ENCODE data around the gene PLPPR1. TPM values are rescaled to one million over a fixed set of nuclear protein-coding genes. Genes with fewer than 3 reads are reported as not detected.

PLPPR1 gene
- total RNA-seq, 1 donor from 2014 or later: 3.2 TPM

GRCh38 chr9:101312661-101313060 is 284.1 kb downstream of the PLPPR1 start:
- no peaks in the 10 kb centered on the region for H3K27me3 ChIP-seq
- no peaks in the 10 kb centered on the region for H3K36me3 ChIP-seq
- Mint-ChIP-seq H3K27me3 (ENCODE audit: insufficient read depth, low read depth) (no peaks in the 10 kb centered on the region), H3K27ac (no peak overlapping the region), H3K4me3 (no peak overlapping the region), H3K36me3 (no peaks in the 10 kb centered on the region), H3K9me3 (no peaks in the 10 kb centered on the region), H3K4me1 (no peaks in the 10 kb centered on the region)
- no peak overlapping the region for H3K4me3 ChIP-seq
- no peak overlapping the region for H3K27ac ChIP-seq
- H3K9ac ChIP-seq: no peak overlapping the region
- no peak overlapping the region for H2AFZ ChIP-seq (replicated peaks)
- no peaks in the 10 kb centered on the region for H3K79me2 ChIP-seq (ENCODE audit: low read depth)
- H3K9me3 ChIP-seq (ENCODE audit: low read depth): no peaks in the 10 kb centered on the region
- H3K4me2 ChIP-seq: no peak overlapping the region
- no peaks in the 10 kb centered on the region for H3F3A ChIP-seq (ENCODE audit: low read depth)
- no peak for TF ChIP-seq EZH2 (IDR thresholded peaks at IDR 0.05)
- TF ChIP-seq EZH2phosphoT487 (IDR thresholded peaks at IDR 0.05): no peak
- TF ChIP-seq, protein P1, sequence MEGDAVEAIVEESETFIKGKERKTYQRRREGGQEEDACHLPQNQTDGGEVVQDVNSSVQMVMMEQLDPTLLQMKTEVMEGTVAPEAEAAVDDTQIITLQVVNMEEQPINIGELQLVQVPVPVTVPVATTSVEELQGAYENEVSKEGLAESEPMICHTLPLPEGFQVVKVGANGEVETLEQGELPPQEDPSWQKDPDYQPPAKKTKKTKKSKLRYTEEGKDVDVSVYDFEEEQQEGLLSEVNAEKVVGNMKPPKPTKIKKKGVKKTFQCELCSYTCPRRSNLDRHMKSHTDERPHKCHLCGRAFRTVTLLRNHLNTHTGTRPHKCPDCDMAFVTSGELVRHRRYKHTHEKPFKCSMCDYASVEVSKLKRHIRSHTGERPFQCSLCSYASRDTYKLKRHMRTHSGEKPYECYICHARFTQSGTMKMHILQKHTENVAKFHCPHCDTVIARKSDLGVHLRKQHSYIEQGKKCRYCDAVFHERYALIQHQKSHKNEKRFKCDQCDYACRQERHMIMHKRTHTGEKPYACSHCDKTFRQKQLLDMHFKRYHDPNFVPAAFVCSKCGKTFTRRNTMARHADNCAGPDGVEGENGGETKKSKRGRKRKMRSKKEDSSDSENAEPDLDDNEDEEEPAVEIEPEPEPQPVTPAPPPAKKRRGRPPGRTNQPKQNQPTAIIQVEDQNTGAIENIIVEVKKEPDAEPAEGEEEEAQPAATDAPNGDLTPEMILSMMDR (IDR thresholded peaks at IDR 0.05): no peak
- H3K4me1 ChIP-seq: no peaks in the 10 kb centered on the region
- no peaks in the 10 kb centered on the region for H4K20me1 ChIP-seq (ENCODE audit: low read depth)
- no peak for DNase-seq (ENCODE audit: low spot score)

- H3K36me3 ChIP-seq: no peaks in the 10 kb centered on the region
- TF ChIP-seq, protein P1 (IDR thresholded peaks at IDR 0.05): no peak
- no peak for TF ChIP-seq EZH2phosphoT487 (IDR thresholded peaks at IDR 0.05)
- TF ChIP-seq EZH2 (IDR thresholded peaks at IDR 0.05): no peak
- no peaks in the 10 kb centered on the region for H3K4me1 ChIP-seq
- no peak overlapping the region for H2AFZ ChIP-seq (replicated peaks)
- H4K20me1 ChIP-seq (ENCODE audit: low read depth): no peaks in the 10 kb centered on the region
- H3K9ac ChIP-seq: no peak overlapping the region
- H3K9me3 ChIP-seq (ENCODE audit: low read depth): no peaks in the 10 kb centered on the region
- H3K27me3 ChIP-seq: no peaks in the 10 kb centered on the region
- Mint-ChIP-seq H3K4me1 (no peaks in the 10 kb centered on the region), H3K27me3 (ENCODE audit: insufficient read depth, low read depth) (no peaks in the 10 kb centered on the region), H3K27ac (no peak overlapping the region), H3K9me3 (no peaks in the 10 kb centered on the region), H3K36me3 (no peaks in the 10 kb centered on the region), H3K4me3 (no peak overlapping the region)
- no peak for DNase-seq (ENCODE audit: low spot score)
- H3K4me3 ChIP-seq: no peak overlapping the region
- H3K27ac ChIP-seq: no peak overlapping the region
- H3K4me2 ChIP-seq: no peak overlapping the region
- H3K79me2 ChIP-seq (ENCODE audit: low read depth): no peaks in the 10 kb centered on the region
- H3F3A ChIP-seq (ENCODE audit: low read depth): no peaks in the 10 kb centered on the region
These were observed 286.6 kb downstream of the PLPPR1 start for GRCh38 chr9:101315112-101315450.

- no peak overlapping the region for H3K9ac ChIP-seq
- no peaks in the 10 kb centered on the region for H3K4me1 ChIP-seq
- H3K4me2 ChIP-seq: no peak overlapping the region
- TF ChIP-seq EZH2 (IDR thresholded peaks at IDR 0.05) (no peak), EZH2phosphoT487 (IDR thresholded peaks at IDR 0.05) (no peak)
- TF ChIP-seq, protein P1 (IDR thresholded peaks at IDR 0.05): no peak
- Mint-ChIP-seq H3K4me3 (no peak overlapping the region), H3K27ac (no peak overlapping the region), H3K9me3 (no peaks in the 10 kb centered on the region), H3K27me3 (ENCODE audit: insufficient read depth, low read depth) (no peaks in the 10 kb centered on the region), H3K4me1 (no peaks in the 10 kb centered on the region), H3K36me3 (no peaks in the 10 kb centered on the region)
- no peaks in the 10 kb centered on the region for H3F3A ChIP-seq (ENCODE audit: low read depth)
- no peaks in the 10 kb centered on the region for H3K9me3 ChIP-seq (ENCODE audit: low read depth)
- H3K79me2 ChIP-seq (ENCODE audit: low read depth): no peaks in the 10 kb centered on the region
- H4K20me1 ChIP-seq (ENCODE audit: low read depth): no peaks in the 10 kb centered on the region
- H3K4me3 ChIP-seq: no peak overlapping the region
- H2AFZ ChIP-seq (replicated peaks): no peak overlapping the region
- no peak for DNase-seq (ENCODE audit: low spot score)
- no peak overlapping the region for H3K27ac ChIP-seq
- H3K27me3 ChIP-seq: no peaks in the 10 kb centered on the region
- no peaks in the 10 kb centered on the region for H3K36me3 ChIP-seq
These were observed 289.2 kb downstream of the PLPPR1 start for GRCh38 chr9:101317735-101318134.

- Mint-ChIP-seq H3K36me3 (no peaks in the 10 kb centered on the region), H3K27ac (no peak overlapping the region), H3K9me3 (peaks cover 6% of the 10 kb centered on the region), H3K4me1 (no peaks in the 10 kb centered on the region), H3K4me3 (no peak overlapping the region), H3K27me3 (ENCODE audit: insufficient read depth, low read depth) (no peaks in the 10 kb centered on the region)
- no peak for DNase-seq (ENCODE audit: low spot score)
- Histone ChIP-seq H3K79me2 (ENCODE audit: low read depth) (no peaks in the 10 kb centered on the region), H3K4me2 (no peak overlapping the region), H3K27ac (no peak overlapping the region), H3K4me1 (no peaks in the 10 kb centered on the region), H2AFZ (replicated peaks) (no peak overlapping the region), H3K27me3 (no peaks in the 10 kb centered on the region), H4K20me1 (ENCODE audit: low read depth) (no peaks in the 10 kb centered on the region), H3K9me3 (ENCODE audit: low read depth) (no peaks in the 10 kb centered on the region), H3K9ac (no peak overlapping the region), H3K4me3 (no peak overlapping the region), H3F3A (ENCODE audit: low read depth) (no peaks in the 10 kb centered on the region), H3K36me3 (no peaks in the 10 kb centered on the region)
- TF ChIP-seq, protein P1 (IDR thresholded peaks at IDR 0.05): no peak
- TF ChIP-seq EZH2 (IDR thresholded peaks at IDR 0.05) (no peak), EZH2phosphoT487 (IDR thresholded peaks at IDR 0.05) (no peak)
These were observed 294.6 kb downstream of the PLPPR1 start for GRCh38 chr9:101323129-101323528.

Data from neural progenitor cell (in vitro differentiated cells).